AG09319 (cell line): ENCODE data around the gene WNK2.

Experiments used
- DNase-seq: peaks from one replicate; pipeline ENCODE4 v3.0.0-alpha.2; 2010; ENCODE audit warnings: low read depth; ENCODE audit errors: extremely low read depth
- CTCF ChIP-seq: IDR thresholded peaks from 2 replicates; pipeline ENCODE4 v1.5.1; 2011; ENCODE audit warnings: low read depth, mild to moderate bottlenecking, inconsistent platforms, low read length, moderate library complexity

Gene WNK2

GRCh38 chr9:93252116-93252780, 68.3 kb downstream of the WNK2 start:
- TF ChIP-seq CTCF, result no peak
- DNase-seq, result no peak

GRCh38 chr9:93252781-93253530, 69.0 kb downstream of the WNK2 start:
- DNase-seq, result no peak
- TF ChIP-seq CTCF, result no peak

GRCh38 chr9:93253633-93254032, 69.7 kb downstream of the WNK2 start:
- DNase-seq, result no peak
- no peak for TF ChIP-seq CTCF

- no peak for DNase-seq
- no peak for TF ChIP-seq CTCF
Measured at GRCh38 chr9:93254061-93254481, 70.1 kb downstream of the WNK2 start.

- no peak for TF ChIP-seq CTCF
- DNase-seq, result no peak
Measured at GRCh38 chr9:93254806-93255493, 71.0 kb downstream of the WNK2 start.

- no peak for TF ChIP-seq CTCF
- DNase-seq, result no peak
Measured at GRCh38 chr9:93255494-93255867, 71.5 kb downstream of the WNK2 start.
